22Rv1 (cell line): ENCODE measurements around the gene MELK.

Experiments
- CTCF ChIP-seq: fragments of 450-650 bp; IDR thresholded peaks from 2 replicates; pipeline ENCODE4 v1.5.1; 2017; ENCODE audit warnings: mild to moderate bottlenecking
- ZFX ChIP-seq: fragments of 450-650 bp; IDR thresholded peaks from 2 replicates; pipeline ENCODE4 v1.6.1; 2017; ENCODE audit warnings: antibody characterized with exemption, borderline replicate concordance

- TF ChIP-seq CTCF (no peak), ZFX (no peak)
Observed at GRCh38 chr9:36713515-36714490, 141.1 kb downstream of the MELK start.
